NK-92 (cell line): ENCODE data around the gene RALGAPA1.
"Not testable (repeated sequence)": the region's sequence is repeated elsewhere in the genome, so short reads cannot be mapped to it uniquely, and the experiment has no call there.

Source experiments
- DNase-seq: peaks from one replicate; lab custom pipeline; 2025; ENCODE audit not compliant: unreplicated experiment; lab: John Stamatoyannopoulos, UW

Gene RALGAPA1

GRCh38 chr14:35821564-35822411, 12.7 kb upstream of the RALGAPA1 start:
- no peak for DNase-seq

DNA sequence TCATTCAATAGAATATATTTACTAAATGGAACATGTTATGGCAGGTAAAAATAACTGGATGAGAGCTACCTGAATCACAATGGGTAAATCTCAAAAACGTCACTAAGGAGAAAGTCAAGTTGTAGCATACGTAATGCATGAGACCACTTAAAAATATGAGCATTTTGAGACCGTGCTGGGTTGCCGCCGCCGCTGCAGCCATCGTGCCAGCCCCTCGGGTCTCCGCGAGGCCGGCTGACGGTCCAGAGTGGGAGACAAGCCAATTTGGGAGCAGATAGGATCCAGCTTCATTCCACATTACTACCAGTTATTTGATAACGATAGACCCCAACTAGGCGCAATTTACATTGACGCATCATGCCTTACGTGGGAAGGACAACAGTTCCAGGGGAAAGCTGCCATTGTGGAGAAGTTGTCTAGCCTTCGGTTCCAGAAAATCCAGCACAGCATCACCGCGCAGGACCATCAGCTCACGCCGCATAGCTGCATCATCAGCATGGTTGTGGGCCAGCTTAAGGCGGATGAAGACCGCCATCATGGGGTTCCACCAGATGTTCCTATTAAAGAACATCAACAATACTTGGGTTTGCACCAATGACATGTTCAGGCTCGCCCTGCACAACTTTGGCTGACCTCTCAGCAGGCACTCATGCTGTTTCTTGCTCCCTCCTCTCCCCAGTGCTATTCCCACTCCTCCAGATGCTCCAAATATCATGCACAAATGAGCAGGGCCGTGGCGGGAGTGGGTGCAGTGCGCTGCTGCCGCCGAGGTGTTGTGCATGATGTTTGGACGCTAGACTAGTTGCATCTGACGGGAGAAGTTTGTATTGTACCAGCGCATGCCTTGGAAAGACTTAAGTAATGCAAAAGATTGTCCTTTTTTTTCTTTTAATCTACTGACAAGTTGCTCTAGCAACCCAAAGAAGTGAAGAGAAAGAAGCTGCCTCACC, 10.8 kb upstream of the RALGAPA1 start:
- DNase-seq: no peak

DNA sequence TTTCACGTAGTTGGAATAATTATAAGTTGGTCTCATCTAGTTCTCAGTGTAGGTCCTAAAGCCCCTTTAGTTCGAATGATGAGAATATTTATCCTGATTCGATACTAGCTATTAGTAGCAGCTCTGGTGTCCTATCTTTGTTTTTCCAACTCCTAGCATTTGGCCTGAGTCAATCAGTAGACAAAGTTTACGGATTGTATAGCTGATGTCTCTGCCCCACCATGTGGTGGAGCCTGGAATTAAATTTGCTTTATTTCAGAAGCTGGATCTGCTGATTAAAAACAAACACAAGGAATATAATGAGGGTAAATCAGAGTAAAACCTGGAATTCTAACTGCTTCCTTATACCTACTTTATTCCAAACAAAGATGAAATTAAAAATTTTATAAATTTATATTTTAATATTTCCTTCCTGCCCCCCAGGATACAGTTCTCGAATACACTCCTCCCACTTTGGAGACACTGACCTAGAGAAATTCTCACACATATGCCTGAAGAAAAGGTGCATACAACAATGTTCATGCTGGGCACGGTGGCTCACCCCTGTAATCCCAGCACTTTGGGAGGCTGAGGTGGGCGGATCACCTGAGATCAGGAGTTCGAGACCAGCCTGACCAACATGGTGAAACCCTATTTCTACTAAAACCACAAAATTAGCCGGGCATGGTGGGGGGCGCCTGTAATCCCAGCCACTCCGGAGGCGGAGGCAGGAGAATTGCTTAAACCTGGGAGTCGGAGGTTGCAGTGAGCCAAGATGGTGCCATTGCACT, 9.4 kb upstream of the RALGAPA1 start:
- DNase-seq: no peak

- no peak for DNase-seq
Measured at GRCh38 chr14:35814371-35815005, 5.4 kb upstream of the RALGAPA1 start.

DNA sequence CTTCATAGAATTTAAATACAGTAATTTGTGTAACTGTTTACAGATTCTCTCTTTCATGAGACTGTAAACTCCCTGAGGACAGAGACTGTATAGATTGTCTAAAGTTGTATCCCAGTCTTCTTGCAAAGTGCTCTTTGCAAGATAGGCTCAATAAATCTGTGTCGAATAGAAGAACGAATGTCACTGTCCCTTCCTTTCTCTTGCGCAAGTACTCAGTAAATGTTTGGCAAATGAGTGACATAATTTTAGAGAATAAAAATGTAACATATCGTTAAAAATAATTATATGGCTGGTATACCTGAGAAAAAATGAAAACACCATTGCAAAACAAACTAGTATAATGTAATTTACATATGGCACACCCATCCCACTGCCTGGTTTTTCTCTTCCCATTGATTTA, 1.9 kb upstream of the RALGAPA1 start:
- no peak for DNase-seq

- DNase-seq: no peak
Measured at GRCh38 chr14:35809597-35809996, 502 bp upstream of the RALGAPA1 start.

- DNase-seq: no peak
Measured at GRCh38 chr14:35808076-35808637, 938 bp downstream of the RALGAPA1 start.

GRCh38 chr14:35807131-35807961, 1.7 kb downstream of the RALGAPA1 start:
- DNase-seq: no peak

DNA sequence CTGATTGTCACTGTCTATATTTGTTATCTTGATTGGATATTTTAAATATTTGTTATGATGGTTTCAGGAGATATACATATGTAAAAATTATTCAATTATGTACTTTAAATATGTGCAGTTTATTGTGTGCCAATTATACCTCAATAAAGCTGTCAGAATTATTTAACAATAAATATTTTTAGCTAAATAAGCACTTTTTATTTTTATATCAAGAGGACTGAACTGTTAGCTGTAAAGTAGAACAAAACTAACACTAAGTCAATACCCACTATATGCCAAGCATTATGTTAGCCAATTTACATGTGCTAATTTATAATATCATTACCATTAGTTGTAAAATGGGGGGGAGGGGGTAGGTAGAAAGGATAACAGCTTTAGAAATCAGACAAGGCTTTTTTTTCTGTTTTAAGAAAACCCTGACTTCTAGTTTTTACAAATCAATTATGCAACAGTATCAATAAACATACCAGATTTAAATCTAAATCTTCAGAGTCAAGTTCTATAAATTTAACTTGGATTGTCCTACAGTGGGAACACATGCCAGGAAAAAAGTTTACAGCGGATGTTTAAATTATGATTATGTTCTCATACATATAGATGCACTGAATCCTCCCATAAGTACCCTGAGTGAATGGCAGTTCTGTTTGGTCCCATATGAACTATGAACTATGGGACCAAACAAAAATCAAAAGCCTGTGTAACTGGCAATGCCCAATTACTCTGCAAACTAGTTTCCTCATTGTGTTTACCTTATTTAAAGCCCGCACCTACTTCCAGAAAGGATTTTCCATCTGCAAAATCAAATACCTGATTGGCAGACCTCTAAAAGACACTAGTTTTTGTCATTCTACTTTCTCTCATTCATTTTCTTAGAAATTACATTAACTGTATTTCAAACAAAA, 2.8 kb downstream of the RALGAPA1 start:
- DNase-seq: no peak

DNA sequence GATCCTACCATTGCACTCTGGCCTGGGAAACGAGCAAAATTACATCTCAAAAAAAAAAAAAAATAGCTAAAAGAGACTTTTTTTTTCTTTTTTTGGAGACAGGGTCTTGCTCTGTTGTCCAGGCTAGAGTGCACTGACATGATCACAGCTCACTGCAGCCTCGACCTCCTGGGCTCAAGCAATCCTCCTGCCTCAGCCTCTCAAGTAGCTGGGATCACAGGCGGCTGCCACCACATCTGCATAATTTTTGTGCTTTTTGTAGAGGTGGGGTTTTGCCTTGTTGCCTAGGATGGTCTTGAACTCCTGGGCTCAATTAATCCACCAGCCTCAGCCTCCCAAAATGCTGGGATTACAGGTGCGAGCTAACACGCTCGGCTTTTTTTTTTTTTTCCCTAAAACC, 11.3 kb downstream of the RALGAPA1 start:
- no peak for DNase-seq

DNA sequence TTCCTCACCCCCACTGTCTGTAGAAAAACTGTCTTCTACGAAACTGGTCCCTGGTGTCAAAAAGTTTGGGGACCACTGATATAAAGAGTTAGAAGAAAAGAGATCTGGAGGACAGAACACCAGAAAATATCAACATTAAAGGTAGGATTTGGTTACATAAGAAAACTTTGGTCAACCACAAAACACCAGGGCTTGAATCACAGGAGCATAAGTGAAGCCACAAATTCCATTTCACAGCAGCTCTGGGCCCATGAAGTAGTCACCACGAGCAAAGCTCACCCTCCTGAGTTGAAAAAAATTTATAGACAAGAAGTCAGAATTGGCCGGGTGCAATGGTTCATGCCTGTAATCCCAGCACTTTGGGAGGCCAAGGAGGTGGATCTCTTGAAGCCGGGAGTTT, 19.4 kb downstream of the RALGAPA1 start:
- no peak for DNase-seq

DNA sequence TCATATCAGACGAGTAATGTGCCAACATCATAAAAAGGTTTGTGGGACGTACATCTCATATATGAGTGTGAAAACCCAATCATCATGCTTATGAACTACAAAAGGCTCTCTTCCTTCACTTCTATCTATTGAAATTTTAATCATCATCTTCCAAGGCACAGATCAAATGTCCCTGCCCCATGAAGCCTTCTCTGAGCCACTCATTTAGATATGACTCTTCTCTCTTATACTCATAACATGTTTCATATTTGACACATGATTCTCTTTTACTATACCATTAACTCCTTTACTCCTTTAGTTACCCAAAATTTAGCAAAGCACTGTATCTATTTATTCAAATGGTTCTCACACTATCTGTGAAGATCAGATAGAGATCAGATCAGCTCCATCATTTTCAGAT, 22.2 kb downstream of the RALGAPA1 start:
- no peak for DNase-seq

DNA sequence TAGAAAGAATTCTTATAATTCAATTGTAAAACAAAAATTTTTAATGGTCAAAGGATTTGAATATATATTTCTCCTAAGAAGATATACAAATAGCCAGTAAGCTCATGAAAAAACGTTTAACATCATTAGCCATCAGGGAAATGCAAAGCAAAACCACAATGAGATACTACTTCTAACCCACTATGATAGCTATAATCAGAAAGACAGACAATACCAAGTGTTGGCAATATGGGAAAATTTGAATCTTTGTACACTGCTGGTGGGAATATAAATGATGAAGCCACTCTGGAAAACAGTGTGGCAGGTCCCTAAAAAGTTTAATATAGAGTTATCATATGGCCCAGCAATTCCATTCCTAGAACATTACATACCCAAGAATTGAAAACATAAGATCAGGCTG, 25.4 kb downstream of the RALGAPA1 start:
- DNase-seq: no peak

- no peak for DNase-seq
Measured at GRCh38 chr14:35779368-35779767, 29.7 kb downstream of the RALGAPA1 start.

DNA sequence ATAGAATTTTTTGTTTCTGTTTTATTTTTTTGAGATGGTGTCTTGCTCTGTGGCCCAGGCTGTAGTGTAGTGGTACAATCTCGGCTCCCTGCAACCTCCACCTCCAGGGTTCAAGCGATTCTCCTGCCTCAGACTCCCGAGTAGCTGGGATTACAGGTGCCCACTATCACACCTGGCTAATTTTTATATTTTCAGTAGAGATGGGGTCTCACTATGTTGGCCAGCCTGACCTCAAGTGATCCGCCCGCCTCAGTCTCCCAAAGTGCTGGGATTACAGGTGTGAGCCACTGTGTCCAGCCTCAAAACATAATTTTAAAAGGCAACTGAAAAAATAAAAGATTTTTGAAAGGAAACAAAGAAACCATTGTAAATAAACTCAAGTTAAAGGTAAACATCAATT, 31.5 kb downstream of the RALGAPA1 start:
- not testable (repeated sequence) for DNase-seq

DNA sequence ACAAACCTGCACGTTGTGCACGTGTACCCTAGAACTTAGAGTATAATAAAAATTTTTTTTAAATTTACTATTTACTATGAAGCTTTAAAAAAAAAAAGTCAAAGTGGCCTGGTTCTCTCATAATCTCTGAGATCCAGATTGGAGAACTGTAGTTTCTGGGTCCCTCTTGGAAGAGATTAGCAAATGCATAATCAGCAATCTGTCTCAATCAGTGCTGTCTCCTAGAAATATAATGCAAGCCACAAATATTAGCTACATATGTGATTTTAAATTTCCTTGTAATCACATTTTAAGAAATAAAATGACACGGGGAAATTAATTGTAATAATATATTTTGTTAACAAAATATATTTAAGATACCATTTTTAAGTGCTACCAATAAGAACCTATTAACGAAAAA, 32.3 kb downstream of the RALGAPA1 start:
- DNase-seq: no peak

GRCh38 chr14:35776085-35776484, 33.0 kb downstream of the RALGAPA1 start:
- not testable (repeated sequence) for DNase-seq

- DNase-seq: no peak
Measured at GRCh38 chr14:35766700-35767082, 42.4 kb downstream of the RALGAPA1 start.
